Glutamatergic neuron (in vitro differentiated cells): ENCODE results near the gene DTWD2. TPM values are rescaled to one million over a fixed set of nuclear protein-coding genes. Genes with fewer than 3 reads are reported as not detected.
"Not testable (repeated sequence)": the region's sequence is repeated elsewhere in the genome, so short reads cannot be mapped to it uniquely, and the experiment has no call there.

ENCODE experiments used
- DNase-seq: peaks from one replicate; pipeline ENCODE4 v3.0.0; 2022
- H3K27ac Mint-ChIP-seq: one replicate; pipeline ENCODE4 v1.8.0; 2020; ENCODE audit warnings: mild to moderate bottlenecking, mixed read lengths, inconsistent platforms; ENCODE audit not compliant: unreplicated experiment
- H3K27me3 Mint-ChIP-seq: one replicate; pipeline ENCODE4 v1.8.0; 2020; ENCODE audit warnings: mild to moderate bottlenecking, moderate library complexity, mixed read lengths, inconsistent platforms; ENCODE audit not compliant: unreplicated experiment
- H3K36me3 Mint-ChIP-seq: one replicate; pipeline ENCODE4 v1.8.0; 2020; ENCODE audit warnings: mild to moderate bottlenecking, mixed read lengths, inconsistent platforms; ENCODE audit not compliant: unreplicated experiment
- H3K4me1 Mint-ChIP-seq: one replicate; pipeline ENCODE4 v1.8.0; 2020; ENCODE audit warnings: mild to moderate bottlenecking, low read depth, mixed read lengths, inconsistent platforms; ENCODE audit not compliant: unreplicated experiment
- H3K4me3 Mint-ChIP-seq: one replicate; pipeline ENCODE4 v1.8.0; 2020; ENCODE audit warnings: mild to moderate bottlenecking, mixed read lengths, inconsistent platforms; ENCODE audit not compliant: unreplicated experiment
- H3K9me3 Mint-ChIP-seq: one replicate; pipeline ENCODE4 v1.8.0; 2020; ENCODE audit warnings: mild to moderate bottlenecking, moderate library complexity, mixed read lengths, inconsistent platforms; ENCODE audit not compliant: unreplicated experiment
- total RNA-seq: library from RNA; stranded (reverse); fragmentation: NEBNext Ultra II Directional; extraction: Animal tissue kit (Norgen Biotek cat#: 25700); gene quantifications from one replicate; pipeline ENCODE4 v1.2.1, GENCODE V29; 2021; ENCODE audit not compliant: unreplicated experiment
- TF ChIP-seq, protein P1 (sequence below): fragments of 200-600 bp; sonication (generic); IDR thresholded peaks from one replicate; pipeline ENCODE4 v1.5.0; 2021; ENCODE audit not compliant: partially characterized antibody, unreplicated experiment

DTWD2 gene
- total RNA-seq, 1 donor from 2014 or later, result 1.6 TPM

DNA sequence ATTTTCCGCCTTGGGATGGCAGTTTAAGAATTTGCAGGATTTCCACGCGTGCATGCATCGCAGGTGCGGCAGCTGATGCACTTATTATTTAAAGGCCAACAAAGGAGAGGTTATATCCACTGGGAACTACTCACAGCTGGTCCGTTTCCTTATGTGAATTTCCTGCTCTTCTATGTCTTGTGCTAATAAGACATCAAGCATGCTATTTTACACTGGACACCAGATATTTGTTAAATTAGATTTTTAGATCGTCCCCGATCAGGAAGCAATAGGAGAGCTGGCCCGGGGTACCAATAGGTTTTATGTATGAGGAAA lies 476 bp upstream of the DTWD2 start:
- H3K4me3 Mint-ChIP-seq, result peak overlapping the region; percentile 78
- H3K27ac Mint-ChIP-seq, result no peak overlapping the region
- no peaks in the 10 kb centered on the region for H3K9me3 Mint-ChIP-seq
- no peak for DNase-seq
- H3K36me3 Mint-ChIP-seq, result no peaks in the 10 kb centered on the region
- H3K4me1 Mint-ChIP-seq, result no peaks in the 10 kb centered on the region
- TF ChIP-seq, protein P1, sequence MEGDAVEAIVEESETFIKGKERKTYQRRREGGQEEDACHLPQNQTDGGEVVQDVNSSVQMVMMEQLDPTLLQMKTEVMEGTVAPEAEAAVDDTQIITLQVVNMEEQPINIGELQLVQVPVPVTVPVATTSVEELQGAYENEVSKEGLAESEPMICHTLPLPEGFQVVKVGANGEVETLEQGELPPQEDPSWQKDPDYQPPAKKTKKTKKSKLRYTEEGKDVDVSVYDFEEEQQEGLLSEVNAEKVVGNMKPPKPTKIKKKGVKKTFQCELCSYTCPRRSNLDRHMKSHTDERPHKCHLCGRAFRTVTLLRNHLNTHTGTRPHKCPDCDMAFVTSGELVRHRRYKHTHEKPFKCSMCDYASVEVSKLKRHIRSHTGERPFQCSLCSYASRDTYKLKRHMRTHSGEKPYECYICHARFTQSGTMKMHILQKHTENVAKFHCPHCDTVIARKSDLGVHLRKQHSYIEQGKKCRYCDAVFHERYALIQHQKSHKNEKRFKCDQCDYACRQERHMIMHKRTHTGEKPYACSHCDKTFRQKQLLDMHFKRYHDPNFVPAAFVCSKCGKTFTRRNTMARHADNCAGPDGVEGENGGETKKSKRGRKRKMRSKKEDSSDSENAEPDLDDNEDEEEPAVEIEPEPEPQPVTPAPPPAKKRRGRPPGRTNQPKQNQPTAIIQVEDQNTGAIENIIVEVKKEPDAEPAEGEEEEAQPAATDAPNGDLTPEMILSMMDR, result no peak
- H3K27me3 Mint-ChIP-seq, result no peaks in the 10 kb centered on the region

DNA sequence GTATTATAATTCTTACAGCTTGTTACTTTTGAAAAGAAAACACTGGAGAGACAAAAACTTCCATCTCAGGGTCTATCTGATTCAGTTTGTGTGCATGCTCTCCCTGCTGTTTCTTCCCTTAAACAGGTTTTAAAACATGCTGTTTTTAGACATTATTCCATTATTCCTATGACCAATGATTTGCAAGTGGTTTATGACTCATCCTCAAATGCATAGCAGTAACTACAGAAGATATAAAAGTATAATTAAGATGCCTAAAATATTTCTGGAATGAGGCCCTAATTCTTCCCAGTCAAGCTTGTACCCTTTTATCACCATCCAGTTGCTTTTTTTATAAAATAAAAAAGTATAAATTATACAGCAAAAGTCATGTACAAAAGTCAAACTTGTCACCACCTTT lies 3.7 kb downstream of the DTWD2 start:
- Mint-ChIP-seq H3K4me3 (no peak overlapping the region), H3K27ac (no peak overlapping the region), H3K9me3 (no peaks in the 10 kb centered on the region), H3K27me3 (no peaks in the 10 kb centered on the region), H3K4me1 (no peaks in the 10 kb centered on the region), H3K36me3 (no peaks in the 10 kb centered on the region)
- no peak for DNase-seq
- TF ChIP-seq, protein P1, result no peak

DNA sequence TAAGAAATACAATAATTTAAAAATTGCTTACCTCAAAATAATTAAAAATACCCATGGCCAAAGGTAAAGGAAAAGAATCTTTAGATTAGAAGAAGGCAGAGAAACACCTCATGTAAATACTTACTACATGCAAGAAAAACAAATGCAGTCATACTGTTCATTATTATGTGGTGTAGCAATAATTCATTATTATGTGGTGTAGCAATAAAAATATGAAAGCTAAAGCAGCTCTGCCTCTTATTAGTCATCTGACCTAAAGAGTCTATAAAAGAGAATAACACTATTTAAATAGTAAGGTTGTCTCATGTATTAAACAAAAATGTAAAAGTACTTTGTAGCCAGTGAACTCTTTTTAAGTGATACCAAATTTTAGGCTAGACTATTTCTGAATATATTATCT lies 6.6 kb downstream of the DTWD2 start:
- H3K27me3 Mint-ChIP-seq, result peaks cover 4% of the 10 kb centered on the region

DNA sequence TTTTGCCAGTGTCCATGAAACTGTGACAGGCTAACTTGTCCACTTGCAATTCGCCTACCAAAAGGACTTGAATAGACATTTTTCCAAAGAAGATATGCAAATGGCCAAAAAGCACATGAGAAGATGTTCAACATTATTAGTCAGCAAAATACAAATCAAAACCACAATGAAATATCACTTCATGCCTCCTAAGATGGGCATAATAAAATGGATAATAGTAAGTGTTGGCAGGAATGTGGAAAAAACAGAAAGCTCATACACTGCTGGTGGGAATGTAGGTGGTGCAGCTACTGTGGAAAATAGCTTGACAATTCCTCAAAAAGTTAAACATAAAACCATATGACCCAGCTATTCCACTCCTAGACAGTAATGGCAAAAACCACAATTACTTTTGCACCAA lies 7.9 kb downstream of the DTWD2 start:
- Mint-ChIP-seq H3K36me3 (peaks cover 7% of the 10 kb centered on the region), H3K27me3 (peaks cover 4% of the 10 kb centered on the region), H3K4me3 (no peak overlapping the region), H3K4me1 (no peaks in the 10 kb centered on the region), H3K9me3 (peaks cover 3% of the 10 kb centered on the region), H3K27ac (no peak overlapping the region)
- no peak for DNase-seq
- TF ChIP-seq, protein P1, result no peak

More for the DNA sequence above, 6.6 kb downstream of the DTWD2 start:
- no peak for DNase-seq
- H3K4me1 Mint-ChIP-seq, result no peaks in the 10 kb centered on the region
- H3K4me3 Mint-ChIP-seq, result no peak overlapping the region
- H3K27ac Mint-ChIP-seq, result no peak overlapping the region
- TF ChIP-seq, protein P1, result no peak
- H3K9me3 Mint-ChIP-seq, result no peaks in the 10 kb centered on the region
- H3K36me3 Mint-ChIP-seq, result no peaks in the 10 kb centered on the region

DNA sequence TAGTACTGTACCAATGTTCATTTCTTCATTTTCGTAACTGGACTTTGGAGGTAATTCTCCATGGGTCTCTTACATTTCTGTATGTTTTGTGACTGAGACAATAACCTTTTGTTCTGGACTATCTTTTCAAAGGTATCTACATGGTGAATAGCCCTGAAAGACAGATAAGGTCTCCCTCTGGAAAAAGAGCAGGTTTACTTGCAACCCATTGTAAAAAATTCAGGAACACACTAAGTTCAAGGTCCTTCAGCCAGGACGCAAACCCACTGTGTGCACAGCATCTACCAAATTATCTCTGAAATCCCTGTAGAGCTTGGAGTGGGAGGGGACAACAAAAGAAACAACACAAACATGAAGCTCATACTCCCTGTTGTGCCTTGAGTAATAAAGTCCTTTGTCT lies 8.3 kb downstream of the DTWD2 start:
- TF ChIP-seq, protein P1, result no peak
- Mint-ChIP-seq H3K4me3 (no peak overlapping the region), H3K9me3 (peaks cover 3% of the 10 kb centered on the region)

DNA sequence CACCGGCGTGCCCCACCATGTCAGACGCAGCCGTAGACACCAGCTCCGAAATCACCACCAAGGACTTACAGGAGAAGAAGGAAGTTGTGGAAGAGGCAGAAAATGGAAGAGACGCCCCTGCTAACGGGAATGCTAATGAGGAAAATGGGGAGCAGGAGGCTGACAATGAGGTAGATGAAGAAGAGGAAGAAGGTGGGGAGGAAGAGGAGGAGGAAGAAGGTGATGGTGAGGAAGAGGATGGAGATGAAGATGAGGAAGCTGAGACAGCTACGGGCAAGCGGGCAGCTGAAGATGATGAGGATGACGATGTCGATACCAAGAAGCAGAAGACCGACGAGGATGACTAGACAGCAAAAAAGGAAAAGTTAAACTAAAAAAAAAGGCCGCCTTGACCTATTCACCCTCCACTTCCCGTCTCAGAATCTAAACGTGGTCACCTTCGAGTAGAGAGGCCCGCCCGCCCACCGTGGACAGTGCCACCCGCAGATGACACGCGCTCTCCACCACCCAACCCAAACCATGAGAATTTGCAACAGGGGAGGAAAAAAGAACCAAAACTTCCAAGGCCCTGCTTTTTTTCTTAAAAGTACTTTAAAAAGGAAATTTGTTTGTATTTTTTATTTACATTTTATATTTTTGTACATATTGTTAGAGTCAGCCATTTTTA lies 14.4 kb downstream of the DTWD2 start:
- H3K27me3 Mint-ChIP-seq, DNase-seq, H3K4me3 Mint-ChIP-seq, H3K36me3 Mint-ChIP-seq, H3K4me1 Mint-ChIP-seq, H3K27ac Mint-ChIP-seq, H3K9me3 Mint-ChIP-seq: not testable (repeated sequence)

More for the DNA sequence above, 8.3 kb downstream of the DTWD2 start:
- H3K27me3 Mint-ChIP-seq, result peaks cover 4% of the 10 kb centered on the region
- no peak overlapping the region for H3K27ac Mint-ChIP-seq
- no peak for DNase-seq
- peaks cover 7% of the 10 kb centered on the region for H3K36me3 Mint-ChIP-seq
- no peaks in the 10 kb centered on the region for H3K4me1 Mint-ChIP-seq
